ES-I3 (cell line): ENCODE data around the gene BUB1.
A peak's percentile ranks its signal among the peaks of the same experiment; 100 is the strongest.

Source experiments
- H3K36me3 ChIP-seq: 2 replicates; pipeline ENCODE4 v1.6.1; 2013; ENCODE audit warnings: mild to moderate bottlenecking, low read length, control low read depth, moderate library complexity; ENCODE audit not compliant: insufficient read depth
- H3K4me1 ChIP-seq: 2 replicates; pipeline ENCODE4 v1.6.1; 2013; ENCODE audit warnings: mild to moderate bottlenecking, control low read depth, low read length; ENCODE audit not compliant: insufficient read depth
- H3K9ac ChIP-seq: 2 replicates; pipeline ENCODE4 v1.6.1; 2013; ENCODE audit warnings: low read depth, mild to moderate bottlenecking, low read length, moderate library complexity
- H3K9me3 ChIP-seq: 2 replicates; pipeline ENCODE4 v1.6.1; 2013; ENCODE audit warnings: mild to moderate bottlenecking, low read length, moderate library complexity; ENCODE audit not compliant: control insufficient read depth, insufficient read depth

The BUB1 gene

GRCh38 chr2:110679337-110679707, 1.5 kb upstream of the BUB1 start:
- no peaks in the 10 kb centered on the region for H3K9me3 ChIP-seq
- no peak overlapping the region for H3K9ac ChIP-seq
- H3K36me3 ChIP-seq, result peaks cover 2% of the 10 kb centered on the region; the same call in 1 of the 2 replicates
- peaks cover 18% of the 10 kb centered on the region for H3K4me1 ChIP-seq

- no peaks in the 10 kb centered on the region for H3K9me3 ChIP-seq
- H3K4me1 ChIP-seq, result peaks cover 18% of the 10 kb centered on the region
- peaks cover 2% of the 10 kb centered on the region; the same call in 1 of the 2 replicates for H3K36me3 ChIP-seq
- H3K9ac ChIP-seq, result peak overlapping the region; percentile 91
These were observed 834 bp upstream of the BUB1 start for GRCh38 chr2:110678457-110679336.

DNA sequence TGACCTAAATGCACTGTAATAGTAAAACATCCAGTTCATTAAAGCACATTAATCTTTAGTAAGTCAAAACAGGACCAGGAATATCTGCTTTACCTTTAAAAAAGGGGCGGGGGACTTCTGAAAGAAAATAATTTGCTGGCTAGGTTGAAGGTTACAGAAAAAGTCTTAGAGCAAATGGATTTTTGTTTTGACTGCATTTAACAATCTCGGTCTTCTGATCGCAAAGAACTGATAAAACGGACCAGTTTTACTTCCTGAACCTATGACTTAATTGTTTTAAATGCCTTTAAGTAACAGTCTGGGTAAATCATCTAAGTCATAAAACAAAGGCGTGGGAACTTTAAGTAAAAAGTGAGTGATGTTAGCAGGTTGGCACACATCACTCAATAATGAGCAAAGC, 783 bp downstream of the BUB1 start:
- Histone ChIP-seq H3K36me3 (peaks cover 11% of the 10 kb centered on the region), H3K4me1 (peaks cover 18% of the 10 kb centered on the region), H3K9me3 (no peaks in the 10 kb centered on the region), H3K9ac (peak overlapping the region; percentile 91; the same call in 1 of the 2 replicates)

DNA sequence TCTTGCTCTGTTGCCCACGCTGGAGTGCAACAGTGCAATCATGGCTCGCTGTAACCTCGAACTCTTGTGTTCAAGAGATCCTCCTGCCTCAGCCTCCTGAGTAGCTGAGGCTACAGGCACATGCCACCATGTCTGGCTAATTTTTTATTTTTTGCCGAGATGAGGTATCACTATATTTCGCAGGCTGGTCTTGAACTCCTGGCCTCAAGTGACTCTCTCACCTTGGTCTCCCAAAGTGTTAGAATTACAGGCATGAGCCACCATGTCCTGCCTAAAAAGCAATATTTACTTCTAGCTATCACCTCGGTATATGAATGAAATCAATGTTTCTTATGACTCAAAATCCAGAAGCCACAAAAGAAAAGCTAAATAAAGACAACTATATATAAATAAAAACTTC, 2.2 kb downstream of the BUB1 start:
- peaks cover 18% of the 10 kb centered on the region for H3K4me1 ChIP-seq
- H3K9me3 ChIP-seq, result no peaks in the 10 kb centered on the region
- H3K36me3 ChIP-seq, result peaks cover 14% of the 10 kb centered on the region
- H3K9ac ChIP-seq, result no peak overlapping the region

DNA sequence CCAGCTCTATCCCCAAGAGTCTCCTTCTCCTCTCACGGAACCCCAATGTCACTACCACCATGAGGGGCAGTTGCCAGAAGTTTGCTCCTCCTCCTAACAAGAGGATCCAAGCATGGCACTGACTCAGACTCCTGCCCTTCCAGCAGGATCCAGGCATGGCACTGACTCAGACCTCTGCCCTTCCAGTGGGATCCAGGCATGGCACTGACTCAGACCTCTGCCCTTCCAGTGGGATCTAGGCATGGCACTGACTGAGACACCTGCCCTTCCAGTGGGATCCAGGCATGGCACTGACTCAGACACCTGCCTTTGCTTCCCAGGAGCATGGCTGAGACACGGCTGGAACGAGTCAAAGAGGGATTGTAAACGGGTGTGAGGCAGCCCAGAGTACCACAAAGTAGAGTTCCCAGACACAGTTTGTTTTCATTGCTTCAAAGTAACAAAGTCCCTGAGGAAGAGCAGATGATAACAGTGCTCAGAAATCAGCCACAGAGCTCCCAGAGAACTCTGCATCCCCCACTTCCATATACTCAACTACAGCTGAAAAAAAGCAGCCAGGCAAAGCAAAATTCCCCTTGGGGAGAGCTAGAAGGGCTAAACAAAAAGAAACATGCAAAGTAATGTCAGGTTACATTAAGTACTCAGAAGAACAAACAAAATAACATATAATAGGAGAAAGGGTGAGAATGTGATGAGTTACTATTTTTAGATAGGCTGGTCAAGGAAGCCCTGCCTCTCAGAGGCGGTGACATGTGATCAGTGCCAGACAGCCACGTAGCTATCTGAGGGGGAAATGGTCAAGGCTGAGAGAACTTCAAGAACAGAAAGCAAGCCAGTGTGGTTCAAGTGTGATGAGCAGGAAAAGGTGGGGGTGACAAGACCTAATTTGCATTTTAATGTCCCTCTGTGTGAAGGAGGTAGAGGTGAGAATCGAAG, 3.0 kb downstream of the BUB1 start:
- Histone ChIP-seq H3K9ac (no peak overlapping the region), H3K36me3 (peaks cover 18% of the 10 kb centered on the region), H3K4me1 (peaks cover 18% of the 10 kb centered on the region)

DNA sequence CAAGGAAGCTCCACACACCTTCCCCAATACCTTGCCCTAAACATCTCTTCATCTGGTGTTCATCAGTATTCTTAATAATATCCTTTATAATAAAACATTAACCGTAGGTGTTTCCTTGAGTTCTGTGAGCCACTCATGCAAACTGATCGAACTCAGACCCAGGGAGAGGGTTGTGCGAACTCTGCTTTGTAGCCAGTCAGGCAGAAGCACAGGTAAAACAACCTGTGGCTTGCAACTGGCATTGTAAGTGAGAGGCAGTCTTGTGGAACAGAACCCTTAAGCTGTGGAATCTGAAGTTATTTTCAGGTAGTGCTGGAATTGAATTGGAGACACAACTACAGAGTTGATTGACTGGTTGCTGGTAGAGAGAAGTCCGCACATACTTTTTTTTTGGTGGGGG, 4.7 kb downstream of the BUB1 start:
- Histone ChIP-seq H3K9ac (no peak overlapping the region), H3K9me3 (no peaks in the 10 kb centered on the region), H3K4me1 (peaks cover 14% of the 10 kb centered on the region), H3K36me3 (peaks cover 30% of the 10 kb centered on the region)

More for the DNA sequence above, 3.0 kb downstream of the BUB1 start:
- H3K9me3 ChIP-seq, result no peaks in the 10 kb centered on the region

DNA sequence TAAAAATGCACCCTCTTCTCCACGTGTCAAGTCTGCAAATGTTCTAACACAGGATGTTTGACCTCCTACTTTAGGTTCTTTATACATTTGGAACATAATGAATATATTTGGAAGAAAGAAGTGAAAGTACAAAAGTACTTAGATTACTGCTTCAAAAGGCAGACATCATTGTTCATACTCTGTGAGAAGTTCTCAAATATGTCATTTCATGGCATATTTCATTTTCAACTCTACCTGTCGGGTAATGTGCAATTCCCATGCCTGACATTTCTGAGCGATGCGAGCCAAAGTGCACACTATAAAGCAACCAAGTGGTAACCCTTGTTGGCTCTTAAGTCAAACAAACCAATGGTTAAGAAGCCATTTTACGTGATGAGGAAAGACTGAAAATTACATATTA, 7.0 kb downstream of the BUB1 start:
- Histone ChIP-seq H3K36me3 (peaks cover 39% of the 10 kb centered on the region), H3K4me1 (peaks cover 14% of the 10 kb centered on the region), H3K9ac (no peak overlapping the region), H3K9me3 (no peaks in the 10 kb centered on the region)

DNA sequence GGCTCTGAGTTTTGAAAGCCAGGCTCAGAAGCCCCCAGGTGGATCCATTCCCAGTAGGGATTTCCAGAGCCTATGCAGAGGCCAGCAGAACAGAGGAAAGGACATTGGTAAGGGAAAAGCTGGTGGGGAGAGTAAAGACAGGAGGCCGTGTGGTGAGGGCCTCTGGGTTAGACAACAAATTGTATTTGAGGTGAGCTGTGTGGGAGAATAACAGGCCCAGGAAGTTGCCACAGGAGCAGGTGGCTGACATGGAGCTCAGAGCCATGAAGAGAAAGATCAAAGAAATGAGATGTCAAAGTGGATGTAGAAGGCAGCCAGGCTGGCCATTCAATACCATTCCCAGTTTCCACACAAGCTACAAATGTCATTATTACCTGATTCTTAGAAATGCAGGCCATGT, 8.8 kb downstream of the BUB1 start:
- Histone ChIP-seq H3K9me3 (no peaks in the 10 kb centered on the region), H3K36me3 (peaks cover 37% of the 10 kb centered on the region), H3K9ac (no peak overlapping the region), H3K4me1 (no peaks in the 10 kb centered on the region)

GRCh38 chr2:110667071-110667470, 10.8 kb downstream of the BUB1 start:
- Histone ChIP-seq H3K9ac (no peak overlapping the region), H3K36me3 (peaks cover 28% of the 10 kb centered on the region), H3K4me1 (no peaks in the 10 kb centered on the region)

GRCh38 chr2:110664135-110664534, 13.7 kb downstream of the BUB1 start:
- peaks cover 18% of the 10 kb centered on the region for H3K36me3 ChIP-seq
- H3K9me3 ChIP-seq, result no peaks in the 10 kb centered on the region
- no peak overlapping the region for H3K9ac ChIP-seq
- no peaks in the 10 kb centered on the region for H3K4me1 ChIP-seq

More at GRCh38 chr2:110667071-110667470, 10.8 kb downstream of the BUB1 start:
- no peaks in the 10 kb centered on the region for H3K9me3 ChIP-seq

- Histone ChIP-seq H3K9me3 (no peaks in the 10 kb centered on the region), H3K9ac (no peak overlapping the region), H3K4me1 (no peaks in the 10 kb centered on the region), H3K36me3 (peaks cover 9% of the 10 kb centered on the region)
These were observed 15.3 kb downstream of the BUB1 start for GRCh38 chr2:110662560-110662959.

DNA sequence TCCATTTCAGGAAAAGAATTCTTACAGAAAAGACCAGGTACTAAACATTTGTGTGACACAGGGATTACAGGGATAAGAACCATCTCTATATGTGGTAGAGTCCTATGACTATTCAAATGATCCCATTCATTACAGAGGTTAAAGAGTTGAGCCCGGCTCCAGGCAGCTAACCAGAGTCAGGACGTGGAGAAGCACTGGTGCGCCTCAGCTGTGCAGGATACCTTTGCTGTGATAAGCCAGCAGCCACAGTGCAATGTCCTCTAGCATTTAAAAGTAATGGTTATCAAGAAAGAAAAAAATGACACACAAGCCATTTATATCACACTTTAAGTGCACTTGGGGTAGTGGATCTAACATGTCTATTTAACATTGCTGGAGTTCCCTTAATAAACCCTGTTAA, 17.3 kb downstream of the BUB1 start:
- Histone ChIP-seq H3K4me1 (no peaks in the 10 kb centered on the region), H3K9ac (no peak overlapping the region), H3K36me3 (peaks cover 19% of the 10 kb centered on the region; the same call in 1 of the 2 replicates)

DNA sequence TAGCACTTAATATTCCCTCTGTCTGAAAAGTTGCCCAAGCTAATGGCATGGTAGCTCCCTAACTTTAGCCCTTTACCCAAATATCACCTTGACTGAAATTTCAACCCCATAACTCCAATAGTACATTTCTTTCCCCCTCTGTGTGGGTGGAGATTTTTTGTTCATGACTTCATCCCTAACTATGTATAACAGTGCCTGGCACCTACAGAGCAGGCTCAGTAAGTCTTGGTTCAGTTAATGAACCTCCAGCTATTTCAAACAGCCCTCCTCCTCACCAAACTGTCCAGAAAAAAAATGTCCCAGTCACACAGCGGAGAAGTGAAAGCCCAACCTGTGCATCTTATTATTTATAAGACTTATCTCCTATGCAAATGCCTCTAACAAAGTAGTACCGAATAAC, 18.6 kb downstream of the BUB1 start:
- H3K9ac ChIP-seq, result no peak overlapping the region
- peaks cover 24% of the 10 kb centered on the region; the same call in 1 of the 2 replicates for H3K36me3 ChIP-seq
- no peaks in the 10 kb centered on the region for H3K9me3 ChIP-seq
- no peaks in the 10 kb centered on the region for H3K4me1 ChIP-seq

More for the DNA sequence above, 17.3 kb downstream of the BUB1 start:
- H3K9me3 ChIP-seq, result no peaks in the 10 kb centered on the region

- Histone ChIP-seq H3K4me1 (no peaks in the 10 kb centered on the region), H3K9me3 (no peaks in the 10 kb centered on the region), H3K36me3 (peaks cover 27% of the 10 kb centered on the region), H3K9ac (no peak overlapping the region)
These were observed 20.0 kb downstream of the BUB1 start for GRCh38 chr2:110657724-110658305.
